Measurements from ENCODE around the gene SPRR2A. TPM values are rescaled to one million over a fixed set of nuclear protein-coding genes. Genes with fewer than 3 reads are reported as not detected.

The SPRR2A gene
- total RNA-seq = not detected in 2 replicates

DNA sequence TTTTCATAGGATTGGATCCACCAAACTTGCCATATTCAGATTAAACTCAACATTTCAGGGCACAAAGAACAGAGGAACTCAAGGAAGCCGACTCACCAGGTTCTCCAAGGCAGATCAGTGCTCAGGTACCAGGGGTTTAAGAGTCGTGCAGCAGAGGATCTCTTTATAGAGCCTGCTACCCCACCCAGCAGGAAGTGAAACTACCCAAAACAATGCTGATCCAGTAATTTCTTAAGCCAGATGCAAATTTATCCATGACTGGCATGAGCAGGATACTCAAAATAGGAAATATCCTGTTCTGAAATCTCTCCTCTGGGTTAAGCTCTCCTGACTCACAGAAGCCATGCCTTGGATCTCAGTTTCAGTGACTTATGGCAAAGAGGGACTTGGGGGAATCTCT lies at the start of gene SPRR2A:
Gene SPRR2A, minus strand, starts transcription at position 138 of the 400 bp plus-strand sequence. CDS start 777 bp downstream, outside the sequence.
- Histone ChIP-seq H3K27me3 (ENCODE audit: insufficient read depth, low read length) (no peaks in the 10 kb centered on the region), H3K79me2 (ENCODE audit: insufficient read depth, low read length) (no peaks in the 10 kb centered on the region), H2AFZ (ENCODE audit: low read length) (no peak within 1 kb of the TSS), H3K27ac (ENCODE audit: low read depth, low read length) (no peak within 1 kb of the TSS), H3K9me3 (ENCODE audit: low read depth, low read length) (no peaks in the 10 kb centered on the region), H3K4me2 (ENCODE audit: insufficient read depth, low read length) (no peak within 1 kb of the TSS), H4K20me1 (ENCODE audit: insufficient read depth, low read length) (no peaks in the 10 kb centered on the region), H3K4me1 (ENCODE audit: insufficient read depth, low read length) (no peaks in the 10 kb centered on the region), H3K4me3 (ENCODE audit: insufficient read depth, low read length) (no peak within 1 kb of the TSS), H3K36me3 (ENCODE audit: insufficient read depth, low read length) (no peaks in the 10 kb centered on the region)
- no peak for DNase-seq (ENCODE audit: insufficient read length, low spot score, missing footprints)
- no peak for TF ChIP-seq CTCF (IDR thresholded peaks at IDR 0.05; ENCODE audit: extremely low read depth, low read depth, low read length)

DNA sequence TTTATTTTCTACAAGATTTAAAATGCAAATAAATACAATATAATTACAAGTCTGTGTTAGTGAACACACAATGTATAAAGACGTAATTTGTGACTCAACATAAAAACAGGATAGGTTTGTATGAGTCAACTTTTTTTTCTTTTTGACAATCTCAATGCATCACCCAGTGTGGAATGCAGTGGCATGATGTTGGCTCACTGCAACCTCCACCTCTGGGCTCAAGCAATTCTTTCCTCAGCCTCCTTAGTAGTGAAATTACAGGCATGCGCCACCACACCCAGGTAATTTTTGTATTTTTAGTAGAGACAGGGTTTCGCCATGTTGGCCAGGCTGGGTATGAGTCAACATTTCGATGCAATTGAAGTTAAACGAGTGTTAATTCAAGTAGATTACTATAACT lies 42.9 kb upstream of the SPRR2A start:
- no peaks in the 10 kb centered on the region for H3K79me2 ChIP-seq (ENCODE audit: insufficient read depth, low read length)
- H3K4me1 ChIP-seq (ENCODE audit: insufficient read depth, low read length) = no peaks in the 10 kb centered on the region
- H4K20me1 ChIP-seq (ENCODE audit: insufficient read depth, low read length) = no peaks in the 10 kb centered on the region
- DNase-seq (ENCODE audit: insufficient read length, low spot score, missing footprints) = no peak
- no peak overlapping the region for H3K4me3 ChIP-seq (ENCODE audit: insufficient read depth, low read length)
- H3K27ac ChIP-seq (ENCODE audit: low read depth, low read length) = no peak overlapping the region
- no peaks in the 10 kb centered on the region for H3K27me3 ChIP-seq (ENCODE audit: insufficient read depth, low read length)
- H3K4me2 ChIP-seq (ENCODE audit: insufficient read depth, low read length) = no peak overlapping the region
- TF ChIP-seq CTCF (IDR thresholded peaks at IDR 0.05; ENCODE audit: extremely low read depth, low read depth, low read length) = no peak
- no peaks in the 10 kb centered on the region for H3K36me3 ChIP-seq (ENCODE audit: insufficient read depth, low read length)
- H2AFZ ChIP-seq (ENCODE audit: low read length) = no peak overlapping the region
- no peaks in the 10 kb centered on the region for H3K9me3 ChIP-seq (ENCODE audit: low read depth, low read length)

DNA sequence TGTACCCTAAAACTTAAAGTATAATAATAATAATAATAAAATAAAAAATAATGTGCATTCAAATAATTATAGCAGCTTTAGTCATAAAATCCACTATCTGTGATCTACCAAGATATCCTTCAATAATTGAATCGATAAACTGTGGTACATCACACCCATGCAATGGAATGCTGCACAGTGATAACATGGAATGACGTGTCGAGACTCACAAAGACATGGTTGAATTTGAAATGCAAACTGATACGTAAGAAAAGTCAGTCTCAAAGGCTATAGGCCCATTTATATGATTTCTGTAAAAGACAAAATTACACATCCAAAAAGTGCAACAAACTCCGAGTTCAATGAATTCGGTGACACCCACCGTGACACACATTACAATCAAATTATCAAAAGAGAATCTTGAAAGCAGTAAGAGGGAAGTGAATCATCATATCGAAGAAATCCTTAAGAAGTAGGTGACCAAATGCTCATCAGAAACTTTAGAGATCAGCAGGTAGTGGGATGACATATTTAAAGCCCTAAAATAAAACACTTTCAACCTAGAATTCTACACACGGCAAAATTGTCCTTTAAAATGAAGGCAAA lies 42.2 kb upstream of the SPRR2A start:
- H3K79me2 ChIP-seq (ENCODE audit: insufficient read depth, low read length) = no peaks in the 10 kb centered on the region
- no peaks in the 10 kb centered on the region for H4K20me1 ChIP-seq (ENCODE audit: insufficient read depth, low read length)
- H3K4me1 ChIP-seq (ENCODE audit: insufficient read depth, low read length) = no peaks in the 10 kb centered on the region
- no peaks in the 10 kb centered on the region for H3K9me3 ChIP-seq (ENCODE audit: low read depth, low read length)
- H3K4me2 ChIP-seq (ENCODE audit: insufficient read depth, low read length) = no peak overlapping the region
- TF ChIP-seq CTCF (IDR thresholded peaks at IDR 0.05; ENCODE audit: extremely low read depth, low read depth, low read length) = no peak
- H3K27ac ChIP-seq (ENCODE audit: low read depth, low read length) = no peak overlapping the region
- H3K27me3 ChIP-seq (ENCODE audit: insufficient read depth, low read length) = no peaks in the 10 kb centered on the region
- H3K36me3 ChIP-seq (ENCODE audit: insufficient read depth, low read length) = no peaks in the 10 kb centered on the region
- no peak overlapping the region for H3K4me3 ChIP-seq (ENCODE audit: insufficient read depth, low read length)
- no peak overlapping the region for H2AFZ ChIP-seq (ENCODE audit: low read length)
- DNase-seq (ENCODE audit: insufficient read length, low spot score, missing footprints) = no peak

GRCh38 chr1:153095764-153096163 lies 38.5 kb upstream of the SPRR2A start:
- no peaks in the 10 kb centered on the region for H3K9me3 ChIP-seq (ENCODE audit: low read depth, low read length)
- H3K4me1 ChIP-seq (ENCODE audit: insufficient read depth, low read length) = no peaks in the 10 kb centered on the region
- H3K79me2 ChIP-seq (ENCODE audit: insufficient read depth, low read length) = no peaks in the 10 kb centered on the region
- no peak overlapping the region for H3K4me2 ChIP-seq (ENCODE audit: insufficient read depth, low read length)
- no peak for TF ChIP-seq CTCF (IDR thresholded peaks at IDR 0.05; ENCODE audit: extremely low read depth, low read depth, low read length)
- H3K27ac ChIP-seq (ENCODE audit: low read depth, low read length) = no peak overlapping the region
- DNase-seq (ENCODE audit: insufficient read length, low spot score, missing footprints) = no peak
- H3K4me3 ChIP-seq (ENCODE audit: insufficient read depth, low read length) = no peak overlapping the region
- H4K20me1 ChIP-seq (ENCODE audit: insufficient read depth, low read length) = no peaks in the 10 kb centered on the region
- H3K27me3 ChIP-seq (ENCODE audit: insufficient read depth, low read length) = no peaks in the 10 kb centered on the region
- no peak overlapping the region for H2AFZ ChIP-seq (ENCODE audit: low read length)
- no peaks in the 10 kb centered on the region for H3K36me3 ChIP-seq (ENCODE audit: insufficient read depth, low read length)
